ENCODE results near the gene DUS1L.
"Not testable (repeated sequence)": the region's sequence is repeated elsewhere in the genome, so short reads cannot be mapped to it uniquely, and the experiment has no call there.

Gene DUS1L

DNA sequence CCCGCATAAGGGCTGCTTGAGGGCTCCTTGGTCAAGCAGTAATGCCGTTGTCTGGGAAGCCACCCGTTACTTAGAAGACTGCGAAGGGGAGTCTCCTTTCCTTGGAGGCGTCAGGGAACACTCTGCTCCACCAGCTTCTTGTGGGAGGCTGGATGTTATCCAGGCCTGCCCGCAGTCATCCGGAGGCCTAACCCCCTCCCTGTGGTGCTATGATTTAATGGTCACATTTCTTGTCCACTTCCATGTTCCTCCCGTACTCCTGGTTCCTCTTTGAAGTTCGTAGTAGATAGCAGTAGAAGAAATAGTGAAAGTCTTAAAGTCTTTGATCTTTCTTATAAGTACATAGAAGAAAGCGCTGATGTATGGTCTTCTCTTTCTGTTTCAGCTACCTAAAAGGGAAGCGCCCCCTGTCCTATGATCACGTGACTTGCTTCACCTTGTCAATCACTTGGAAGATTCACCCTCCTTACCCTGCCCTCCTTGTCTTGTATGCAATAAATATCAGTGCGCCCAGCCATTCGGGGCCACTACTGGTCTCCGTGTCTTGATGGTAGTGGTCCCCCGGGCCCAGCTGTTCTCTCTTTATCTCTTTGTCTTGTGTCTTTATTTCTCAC, 26.7 kb downstream of the DUS1L start:
- not testable (repeated sequence) for DNase-seq

- no peak for DNase-seq
Measured at GRCh38 chr17:82037889-82038195, 27.8 kb downstream of the DUS1L start.

DNA sequence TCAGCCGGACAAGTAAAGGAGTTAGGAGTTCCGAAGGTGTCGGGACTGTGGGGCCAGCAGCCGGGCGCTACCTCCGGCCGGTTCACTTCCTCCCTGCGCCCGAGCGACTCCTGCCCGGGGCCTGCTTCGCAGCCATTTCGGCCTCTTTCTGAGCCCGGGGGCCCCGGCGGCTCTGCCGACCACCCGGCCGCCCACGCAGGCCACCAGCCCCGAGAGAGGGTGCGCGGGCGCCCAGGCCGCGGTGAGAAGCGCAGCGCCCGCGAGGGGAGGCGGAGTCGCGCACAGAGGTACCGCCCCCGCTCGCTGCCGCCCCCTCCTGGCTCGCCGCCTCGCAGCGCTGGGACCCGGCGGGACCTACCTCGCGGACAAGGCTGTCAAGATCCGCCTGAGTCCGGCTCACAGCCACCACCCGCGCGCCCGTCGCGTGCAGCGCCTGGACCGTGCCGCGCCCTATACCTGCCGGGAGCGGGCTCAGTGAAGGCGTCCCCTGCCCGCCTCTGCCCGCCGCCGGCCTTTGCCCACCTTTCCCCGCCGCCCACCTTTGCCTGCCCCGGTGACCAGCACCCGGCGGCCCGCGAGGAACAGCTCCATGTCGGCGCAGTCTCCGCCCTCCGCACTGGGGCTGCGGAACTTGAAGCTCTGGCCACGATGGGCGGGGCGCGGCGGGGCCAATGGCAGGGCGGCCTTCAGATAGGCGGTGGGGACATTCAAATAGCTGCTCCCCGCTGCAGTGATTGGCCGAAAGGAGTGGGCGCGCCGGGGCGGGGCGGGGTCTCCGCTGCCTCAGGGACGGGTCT, 28.3 kb downstream of the DUS1L start, which contains the start of gene DCXR:
Gene DCXR, minus strand, starts transcription at position 606 of the 797 bp plus-strand sequence. Its CDS starts 15 bp downstream, at position 591.
- peak; percentile 94 for DNase-seq

GRCh38 chr17:82036634-82037091, 28.9 kb downstream of the DUS1L start:
- DNase-seq, result no peak

- no peak for DNase-seq
Measured at GRCh38 chr17:82035956-82036633, 29.5 kb downstream of the DUS1L start.

- no peak for DNase-seq
Measured at GRCh38 chr17:82035488-82035887, 30.1 kb downstream of the DUS1L start.

GRCh38 chr17:82034371-82035011, 31.1 kb downstream of the DUS1L start:
- DNase-seq, result no peak

DNA sequence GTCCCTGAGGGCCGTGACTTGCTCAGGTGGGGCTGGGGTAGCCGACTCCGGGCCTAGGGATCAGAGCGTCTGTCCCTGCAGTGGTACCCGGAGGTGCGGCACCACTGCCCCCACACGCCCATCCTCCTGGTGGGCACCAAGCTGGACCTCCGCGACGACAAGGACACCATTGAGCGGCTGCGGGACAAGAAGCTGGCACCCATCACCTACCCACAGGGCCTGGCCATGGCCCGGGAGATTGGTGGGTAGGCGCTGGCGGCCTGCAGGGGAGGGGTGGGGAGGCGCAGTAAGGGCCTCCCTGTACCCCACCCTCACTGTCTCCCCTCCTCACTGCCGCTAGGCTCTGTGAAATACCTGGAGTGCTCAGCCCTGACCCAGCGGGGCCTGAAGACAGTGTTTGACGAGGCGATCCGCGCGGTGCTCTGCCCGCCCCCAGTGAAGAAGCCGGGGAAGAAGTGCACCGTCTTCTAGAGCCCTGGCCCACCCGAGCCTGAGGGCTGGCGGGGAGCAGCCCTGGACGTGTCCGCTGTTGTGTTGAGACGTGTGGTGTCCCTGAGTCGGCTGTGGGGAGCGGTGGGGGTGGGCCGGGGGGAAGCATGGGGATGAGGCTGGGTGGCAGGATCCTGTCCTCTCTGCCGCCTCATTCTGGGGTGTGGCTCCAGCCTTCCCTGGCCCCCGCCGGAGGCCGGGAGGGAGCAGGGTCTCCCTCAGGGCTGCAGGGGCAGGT, 32.1 kb downstream of the DUS1L start:
- DNase-seq, result no peak

DNA sequence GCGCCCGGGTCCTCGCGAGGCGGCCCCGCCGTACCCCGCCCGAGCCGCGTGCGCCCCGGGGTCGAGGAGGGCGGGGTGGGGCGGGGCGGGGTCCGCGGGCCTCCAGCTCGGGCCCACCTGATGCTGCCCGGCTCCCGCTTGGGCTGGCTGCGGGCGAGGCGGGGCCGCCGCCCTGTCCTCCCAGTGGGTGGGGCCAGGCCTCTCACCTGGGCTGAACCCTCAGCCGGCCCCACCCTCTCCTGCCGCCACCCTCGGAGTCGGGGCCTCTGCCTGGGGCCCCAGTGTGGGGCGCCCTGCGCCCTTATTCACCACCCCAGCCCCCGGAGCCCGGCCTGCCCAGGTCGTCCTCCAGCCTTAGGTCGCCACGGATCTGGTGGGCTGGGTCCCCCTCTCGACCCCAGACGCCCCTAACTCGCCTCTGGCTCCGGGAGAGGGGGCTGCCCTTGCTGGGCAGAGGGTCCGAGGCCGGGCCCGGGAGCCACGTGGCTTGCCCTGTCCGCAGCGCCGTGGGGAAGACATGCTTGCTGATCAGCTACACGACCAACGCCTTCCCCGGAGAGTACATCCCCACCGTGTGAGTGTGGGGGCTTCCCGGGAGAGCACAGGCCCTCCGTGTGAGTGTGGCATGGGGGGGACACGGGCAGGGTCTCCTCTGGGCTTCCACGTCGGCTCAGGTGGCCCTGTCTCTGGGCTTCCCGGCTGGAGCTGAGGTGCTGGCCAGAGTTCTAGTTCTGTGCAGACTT, 33.5 kb downstream of the DUS1L start:
- DNase-seq, result peak; percentile 41

DNA sequence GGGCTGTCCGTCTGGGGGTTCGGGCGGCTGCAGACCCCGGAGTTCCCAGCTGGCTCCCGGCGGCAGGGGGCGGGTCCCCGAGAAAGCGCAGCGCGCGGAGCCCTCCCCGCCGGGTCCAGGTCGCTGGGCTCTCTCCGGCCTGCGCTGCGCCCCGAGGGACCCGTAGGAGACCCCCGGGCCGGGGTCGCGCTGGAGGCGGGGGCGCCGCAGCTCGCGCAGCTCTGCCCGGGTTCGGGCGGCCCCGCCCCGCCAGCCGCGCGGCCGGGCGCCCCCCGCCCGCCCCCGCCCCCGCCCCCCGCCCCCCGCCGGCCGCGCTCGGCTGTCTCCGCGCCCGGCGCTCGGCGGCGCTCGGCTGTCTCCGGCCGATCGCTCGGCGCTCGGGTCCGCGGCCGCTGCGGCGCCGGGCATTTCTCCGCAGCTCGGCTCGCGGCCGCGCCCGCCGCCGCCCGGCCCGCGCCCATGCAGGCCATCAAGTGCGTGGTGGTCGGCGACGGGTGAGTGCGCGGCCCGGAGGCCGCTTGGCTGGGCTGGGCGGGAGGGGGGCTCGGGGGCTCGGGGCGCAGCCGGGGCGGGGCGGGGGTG, 34.2 kb downstream of the DUS1L start, which contains the start of gene RAC3:
Gene RAC3, plus strand, starts transcription at position 376 of the 582 bp plus-strand sequence. Its CDS starts 84 bp downstream, at position 460.
- DNase-seq, result peak; percentile 18

DNA sequence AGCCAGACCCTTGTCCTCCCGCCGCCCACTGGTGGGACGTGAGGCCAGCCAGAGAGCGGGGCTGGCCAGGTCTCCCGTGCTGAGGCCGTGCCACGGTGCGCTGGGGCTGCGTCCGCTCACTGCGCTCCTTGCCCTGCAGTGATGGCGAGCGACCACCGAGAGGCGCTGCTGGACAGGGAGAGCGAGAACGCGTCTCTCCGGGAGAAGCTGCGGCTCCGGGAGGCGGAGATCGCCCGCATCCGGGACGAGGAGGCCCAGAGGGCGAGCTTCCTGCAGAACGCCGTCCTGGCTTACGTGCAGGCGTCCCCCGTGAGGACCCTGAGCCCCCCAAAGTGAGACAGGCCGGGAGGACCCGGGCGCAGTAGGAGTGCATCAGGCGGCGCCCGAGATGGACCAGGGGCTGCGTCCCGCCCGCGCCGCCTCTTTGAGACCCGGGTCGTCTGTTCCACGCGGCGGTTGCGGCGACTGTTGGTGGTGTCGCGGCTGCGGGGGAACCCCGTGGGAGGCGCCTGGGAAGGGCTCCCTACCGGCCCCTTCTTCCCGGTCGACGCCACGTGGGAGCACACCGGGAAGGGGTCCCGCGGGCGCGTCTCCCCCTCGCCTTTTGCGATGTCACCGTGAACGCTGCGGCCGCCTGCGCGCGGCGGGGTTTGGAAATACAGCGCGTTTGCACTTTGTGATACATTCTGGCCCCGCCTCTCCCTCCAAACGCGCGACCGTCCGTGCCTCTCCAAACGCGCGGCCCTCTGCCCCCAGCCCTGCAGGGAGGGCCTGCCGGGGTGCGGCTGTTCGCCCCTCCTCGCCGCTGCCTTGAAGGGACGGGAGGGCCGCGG, 34.9 kb downstream of the DUS1L start:
- peak; percentile 79 for DNase-seq

GRCh38 chr17:82029990-82030469, 35.6 kb downstream of the DUS1L start:
- DNase-seq, result no peak

GRCh38 chr17:82029391-82029790, 36.2 kb downstream of the DUS1L start:
- DNase-seq, result no peak

- no peak for DNase-seq
Measured at GRCh38 chr17:82028966-82029365, 36.6 kb downstream of the DUS1L start.

- DNase-seq, result no peak
Measured at GRCh38 chr17:82028246-82028645, 37.4 kb downstream of the DUS1L start.

- no peak for DNase-seq
Measured at GRCh38 chr17:82025401-82026107, 40.0 kb downstream of the DUS1L start.

DNA sequence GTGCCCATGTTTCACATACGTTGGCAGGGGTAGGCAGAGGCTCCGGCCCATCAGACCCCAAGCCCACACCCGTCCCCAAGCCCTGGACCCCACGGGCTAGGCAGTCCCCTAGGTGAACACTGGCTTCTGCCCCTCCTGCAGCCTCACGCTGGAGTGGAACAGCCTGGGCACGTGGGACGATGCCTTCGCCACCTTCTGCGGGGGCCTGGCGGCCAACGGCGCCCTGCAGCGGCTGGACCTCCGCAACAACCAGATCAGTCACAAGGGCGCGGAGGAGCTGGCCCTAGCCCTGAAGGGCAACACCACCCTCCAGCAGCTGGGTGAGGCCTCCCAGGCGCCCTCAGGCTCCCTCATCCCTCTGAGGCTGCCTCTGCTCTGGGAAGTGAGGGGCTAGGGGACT, 40.7 kb downstream of the DUS1L start:
- no peak for DNase-seq

DNA sequence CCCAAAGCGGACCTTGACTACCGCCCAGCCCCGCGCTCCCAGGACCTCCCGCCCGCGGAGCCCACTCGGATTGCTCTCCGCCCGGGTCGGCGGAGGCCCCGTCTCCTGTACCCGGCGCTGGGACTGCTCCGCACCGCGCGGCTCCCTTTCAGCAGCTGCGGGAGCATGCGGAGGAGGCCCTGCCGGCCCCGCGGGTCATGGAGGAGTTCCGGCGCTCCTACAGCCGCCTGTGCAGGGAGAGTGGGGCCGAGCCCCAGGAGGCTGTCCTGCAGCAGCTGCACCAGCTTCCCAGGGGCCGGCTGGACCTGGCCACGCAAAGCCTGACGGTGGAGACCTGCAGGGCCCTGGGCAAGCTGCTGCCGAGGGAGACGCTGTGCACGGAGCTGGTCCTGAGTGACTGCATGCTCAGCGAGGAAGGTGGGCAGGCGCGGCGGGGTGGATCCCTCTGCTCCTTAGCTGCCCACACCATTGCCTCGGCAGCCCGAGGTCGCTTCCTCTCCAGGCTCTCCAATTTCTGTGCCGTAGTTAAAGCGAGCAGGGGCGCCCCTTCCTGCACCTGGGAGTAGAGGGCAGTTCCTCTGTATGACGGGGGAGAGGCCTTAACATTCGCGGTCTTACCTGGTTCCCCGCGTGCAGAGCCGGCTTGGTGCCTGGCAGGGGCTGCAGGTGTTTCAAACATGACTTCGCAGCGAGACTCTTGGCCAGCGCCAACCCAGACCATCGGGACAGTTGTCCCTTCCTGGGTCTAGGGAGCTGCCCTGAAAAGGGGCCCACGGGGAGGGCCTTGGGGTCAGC, 42.0 kb downstream of the DUS1L start:
- peak; percentile 27 for DNase-seq

- peak; percentile 98 for DNase-seq
Measured at GRCh38 chr17:82022981-82023446, 42.6 kb downstream of the DUS1L start, which contains the start of gene LRRC45. Gene LRRC45, plus strand, starts transcription at chr17:82023305. Its CDS starts 339 bp downstream, at chr17:82023644.

Measured in NCI-H510A treated with DMSO at 0.1 percent for 48 hours (cell line).